ENCODE data around the gene SYNPO.

SYNPO gene, protein sequence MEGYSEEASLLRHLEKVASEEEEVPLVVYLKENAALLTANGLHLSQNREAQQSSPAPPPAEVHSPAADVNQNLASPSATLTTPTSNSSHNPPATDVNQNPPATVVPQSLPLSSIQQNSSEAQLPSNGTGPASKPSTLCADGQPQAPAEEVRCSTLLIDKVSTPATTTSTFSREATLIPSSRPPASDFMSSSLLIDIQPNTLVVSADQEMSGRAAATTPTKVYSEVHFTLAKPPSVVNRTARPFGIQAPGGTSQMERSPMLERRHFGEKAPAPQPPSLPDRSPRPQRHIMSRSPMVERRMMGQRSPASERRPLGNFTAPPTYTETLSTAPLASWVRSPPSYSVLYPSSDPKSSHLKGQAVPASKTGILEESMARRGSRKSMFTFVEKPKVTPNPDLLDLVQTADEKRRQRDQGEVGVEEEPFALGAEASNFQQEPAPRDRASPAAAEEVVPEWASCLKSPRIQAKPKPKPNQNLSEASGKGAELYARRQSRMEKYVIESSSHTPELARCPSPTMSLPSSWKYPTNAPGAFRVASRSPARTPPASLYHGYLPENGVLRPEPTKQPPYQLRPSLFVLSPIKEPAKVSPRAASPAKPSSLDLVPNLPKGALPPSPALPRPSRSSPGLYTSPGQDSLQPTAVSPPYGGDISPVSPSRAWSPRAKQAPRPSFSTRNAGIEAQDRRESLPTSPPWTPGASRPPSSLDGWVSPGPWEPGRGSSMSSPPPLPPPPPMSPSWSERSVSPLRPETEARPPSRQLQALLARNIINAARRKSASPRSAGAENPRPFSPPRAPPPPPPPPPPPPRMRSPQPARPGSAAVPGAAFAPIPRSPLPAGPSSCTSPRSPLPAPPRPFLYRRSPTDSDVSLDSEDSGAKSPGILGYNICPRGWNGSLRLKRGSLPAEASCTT

DNA sequence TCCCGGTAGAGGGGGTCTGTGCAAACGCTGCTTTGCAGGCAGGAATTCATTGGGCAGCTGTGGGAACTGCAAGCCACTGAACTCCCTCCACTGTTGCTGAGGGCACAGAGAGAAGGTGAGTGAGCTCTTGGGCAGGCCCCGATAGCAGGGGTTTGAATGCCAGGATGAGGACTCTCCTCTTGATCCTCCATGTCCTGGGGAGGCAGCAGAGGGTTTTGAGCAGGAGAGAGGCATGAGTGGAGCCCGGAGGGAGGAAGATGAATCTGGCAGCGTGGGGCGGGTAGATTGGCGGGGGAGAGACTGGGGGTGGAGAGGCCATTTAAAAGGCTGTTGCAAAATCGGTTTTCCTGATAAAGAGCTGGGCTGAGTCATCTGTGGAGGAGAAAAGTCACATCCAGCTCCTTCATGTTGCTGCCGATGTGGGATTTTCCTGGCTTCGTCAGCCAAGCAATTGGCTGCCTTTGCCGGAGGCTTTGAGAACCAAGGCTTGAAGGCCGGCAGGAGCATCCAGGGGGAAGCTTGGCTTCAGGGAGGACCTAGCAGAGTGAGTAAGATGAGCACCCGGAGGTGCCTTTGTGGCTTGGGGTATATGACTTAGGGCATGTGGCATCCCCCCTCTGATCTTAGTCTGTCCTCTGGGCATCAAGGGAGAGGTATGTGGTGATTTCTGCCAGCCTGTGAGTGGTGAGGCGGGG, at the start of gene SYNPO:
TSS of gene SYNPO (plus strand) at position 350 of the 695 bp plus-strand sequence. CDS start 7,616 bp downstream, outside the sequence.
- peak; percentile 98 for DNase-seq (ENCODE audit: low read depth)
- TF ChIP-seq CTCF (IDR thresholded peaks at IDR 0.05; ENCODE audit: insufficient read depth, low read depth, low read length, missing control alignments) = no peak
- no peak within 1 kb of the TSS for H3K4me3 ChIP-seq (ENCODE audit: low read length)

DNA sequence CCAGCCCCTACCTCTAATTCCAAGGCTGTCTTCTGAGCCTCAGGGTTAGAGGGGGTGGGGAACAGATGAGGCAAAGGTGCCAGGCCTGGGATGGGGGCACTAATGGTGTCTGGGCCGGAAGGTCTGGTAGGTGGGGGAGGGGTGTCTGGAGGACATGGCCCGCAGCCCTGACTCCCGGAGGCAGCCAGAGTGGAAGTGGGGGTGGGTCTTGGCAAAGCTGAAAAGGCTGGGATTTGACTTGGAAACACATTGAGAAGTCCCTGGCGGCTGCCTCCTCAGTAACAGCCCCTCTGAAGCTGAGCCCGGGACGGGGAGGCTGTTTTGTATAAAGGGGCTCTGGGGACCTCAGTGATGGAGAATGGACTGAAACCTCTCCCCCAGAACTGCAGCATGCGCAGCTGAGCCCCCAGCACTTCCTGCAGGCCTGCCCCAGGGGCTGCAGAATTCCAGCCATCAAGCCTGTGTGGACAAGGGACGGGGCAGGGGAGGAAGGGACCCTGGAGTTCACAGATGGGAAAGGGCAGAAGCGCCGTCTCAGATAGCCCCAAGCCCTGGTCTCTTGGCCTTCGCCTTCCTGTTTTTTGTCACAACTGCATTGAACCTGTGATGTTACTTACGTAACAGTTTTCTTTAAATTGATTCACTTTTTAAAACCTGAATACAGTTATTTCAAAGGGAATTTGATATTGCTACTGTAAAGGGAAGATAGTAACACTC, 49.3 kb upstream of the SYNPO start:
- DNase-seq (ENCODE audit: low read depth) = no peak
- H3K4me3 ChIP-seq (ENCODE audit: low read length) = no peak overlapping the region
- TF ChIP-seq CTCF (IDR thresholded peaks at IDR 0.05; ENCODE audit: insufficient read depth, low read depth, low read length, missing control alignments) = no peak

- H3K4me3 ChIP-seq (ENCODE audit: low read length) = no peak overlapping the region
- no peak for TF ChIP-seq CTCF (IDR thresholded peaks at IDR 0.05; ENCODE audit: insufficient read depth, low read depth, low read length, missing control alignments)
- no peak for DNase-seq (ENCODE audit: low read depth)
Observed at GRCh38 chr5:150593593-150593992, 46.9 kb upstream of the SYNPO start.

DNA sequence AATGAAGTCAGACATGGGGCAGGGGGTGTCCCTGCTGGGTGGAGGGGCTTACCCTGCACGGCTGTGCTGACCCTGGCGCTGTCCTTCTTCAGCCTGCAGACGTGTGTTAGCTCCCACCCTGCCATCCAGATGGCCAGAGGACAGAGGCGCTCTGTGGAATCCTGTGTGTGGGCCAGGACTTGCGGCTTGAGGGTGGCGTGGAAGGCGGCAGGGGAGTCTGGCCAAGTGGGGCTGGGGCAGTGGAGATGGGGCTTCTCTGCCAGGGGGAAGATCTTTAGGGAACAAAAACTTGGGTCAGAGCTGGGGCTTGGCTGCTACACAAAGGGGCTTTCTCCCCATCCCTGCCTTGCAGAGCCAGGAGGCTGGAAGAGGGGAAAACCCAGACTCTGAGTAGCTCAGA, 46.5 kb upstream of the SYNPO start:
- DNase-seq (ENCODE audit: low read depth) = no peak
- no peak for TF ChIP-seq CTCF (IDR thresholded peaks at IDR 0.05; ENCODE audit: insufficient read depth, low read depth, low read length, missing control alignments)
- H3K4me3 ChIP-seq (ENCODE audit: low read length) = no peak overlapping the region

GRCh38 chr5:150595466-150596031, 44.9 kb upstream of the SYNPO start:
- H3K4me3 ChIP-seq (ENCODE audit: low read length) = no peak overlapping the region
- no peak for TF ChIP-seq CTCF (IDR thresholded peaks at IDR 0.05; ENCODE audit: insufficient read depth, low read depth, low read length, missing control alignments)
- DNase-seq (ENCODE audit: low read depth) = no peak

DNA sequence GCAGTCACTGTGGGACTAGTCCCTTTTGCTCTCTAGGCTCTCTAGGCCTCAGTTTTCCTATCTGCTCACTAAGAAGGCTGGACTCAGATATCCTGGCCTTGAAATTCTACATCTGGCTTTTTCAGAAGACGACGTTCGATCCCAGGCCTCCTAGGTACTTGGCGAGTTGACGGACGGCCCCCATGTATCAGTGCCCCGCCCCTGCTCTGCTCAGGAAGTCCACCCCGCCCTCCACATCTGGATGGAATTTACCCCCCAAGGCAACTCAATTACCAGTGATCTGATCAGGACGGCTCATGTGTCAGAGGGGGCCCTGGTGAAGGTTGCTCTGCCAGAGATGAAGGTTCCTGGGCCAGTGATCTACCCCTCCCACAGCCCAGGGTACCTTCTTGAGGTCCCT, 44.1 kb upstream of the SYNPO start:
- no peak overlapping the region for H3K4me3 ChIP-seq (ENCODE audit: low read length)
- no peak for DNase-seq (ENCODE audit: low read depth)
- no peak for TF ChIP-seq CTCF (IDR thresholded peaks at IDR 0.05; ENCODE audit: insufficient read depth, low read depth, low read length, missing control alignments)

Data from epithelial cell of esophagus (primary cell).